WTC11 (cell line): ENCODE measurements around the gene CNGA4. TPM values are rescaled to one million over a fixed set of nuclear protein-coding genes. Genes with fewer than 3 reads are reported as not detected.

ENCODE experiments used
- ATAC-seq: fragments of 200-7000 bp; cut with Tn5 transposase; 2 replicates; pipeline ENCODE4 v1.10.0; 2021; ENCODE audit warnings: mild to moderate bottlenecking, moderate library complexity
- CTCF ChIA-PET: fragments of 300-600 bp; sonication (Branson Sonifier 250); formaldehyde crosslinking; loops from one replicate; lab custom pipeline; 2021; ENCODE audit warnings: antibody characterized with exemption; lab: Charles Lee
- POLR2A ChIA-PET: fragments of 350-600 bp; sonication (Branson Sonifier 250); formaldehyde crosslinking; loops from one replicate; lab custom pipeline; 2021; ENCODE audit warnings: antibody characterized with exemption; lab: Charles Lee
- DNase-seq: peaks from one replicate; pipeline ENCODE4 v3.0.0; 2021; ENCODE audit warnings: low spot score
- H3K27ac Mint-ChIP-seq: 2 replicates; pipeline ENCODE4 v1.8.0; 2021; ENCODE audit warnings: mixed read lengths
- H3K27me3 Mint-ChIP-seq: 2 replicates; pipeline ENCODE4 v1.8.0; 2021; ENCODE audit warnings: low read depth, mild to moderate bottlenecking, moderate library complexity, mixed read lengths
- H3K36me3 Mint-ChIP-seq: 2 replicates; pipeline ENCODE4 v1.8.0; 2021; ENCODE audit warnings: mixed read lengths
- H3K4me1 Mint-ChIP-seq: 2 replicates; pipeline ENCODE4 v1.8.0; 2022; ENCODE audit warnings: mixed read lengths
- H3K4me3 Mint-ChIP-seq: 2 replicates; pipeline ENCODE4 v1.8.0; 2021; ENCODE audit warnings: mild to moderate bottlenecking, moderate library complexity, mixed read lengths
- H3K9me3 Mint-ChIP-seq: 2 replicates; pipeline ENCODE4 v1.8.0; 2021; ENCODE audit warnings: mixed read lengths
- EMX1 ChIP-seq: fragments of 250-450 bp; sonication (Bioruptor Pico); IDR thresholded peaks from 2 replicates; pipeline ENCODE4 v1.8.0; 2021; ENCODE audit warnings: mild to moderate bottlenecking
- ETV6 ChIP-seq: sonication (generic); formaldehyde crosslinking; IDR thresholded peaks from 2 replicates; pipeline ENCODE4 v1.8.1; 2022; ENCODE audit warnings: mild to moderate bottlenecking, missing genetic modification reagents
- GABPB1 ChIP-seq: sonication (generic); formaldehyde crosslinking; IDR thresholded peaks from 2 replicates; pipeline ENCODE4 v1.8.1; 2023; ENCODE audit warnings: mild to moderate bottlenecking, missing genetic modification reagents
- GRHL2 ChIP-seq: fragments of 250-450 bp; sonication (Bioruptor Pico); IDR thresholded peaks from 2 replicates; pipeline ENCODE4 v1.8.0; 2022; ENCODE audit warnings: mild to moderate bottlenecking, moderate library complexity; ENCODE audit not compliant: insufficient replicate concordance, severe bottlenecking
- HMGA2 ChIP-seq: fragments of 250-450 bp; sonication (Bioruptor Pico); IDR thresholded peaks from 2 replicates; pipeline ENCODE4 v1.4.0; 2021; ENCODE audit warnings: mild to moderate bottlenecking, moderate library complexity
- JAZF1 ChIP-seq: fragments of 250-450 bp; sonication (Bioruptor Pico); IDR thresholded peaks from 2 replicates; pipeline ENCODE4 v1.9.0; 2021; ENCODE audit warnings: moderate library complexity, mild to moderate bottlenecking, inconsistent platforms
- NFE2L1 ChIP-seq: sonication (generic); formaldehyde crosslinking; IDR thresholded peaks from 2 replicates; pipeline ENCODE4 v1.8.1; 2023; ENCODE audit warnings: missing genetic modification reagents
- NR3C1 ChIP-seq: sonication (generic); formaldehyde crosslinking; conservative IDR thresholded peaks from 2 replicates; pipeline ENCODE4 v1.8.1; 2023; ENCODE audit warnings: low read depth, mild to moderate bottlenecking, missing genetic modification reagents
- OVOL2 ChIP-seq: fragments of 250-450 bp; sonication (Bioruptor Pico); IDR thresholded peaks from 2 replicates; pipeline ENCODE4 v1.9.0; 2021; ENCODE audit warnings: mild to moderate bottlenecking, borderline replicate concordance
- SOX15 ChIP-seq: fragments of 250-450 bp; sonication (Bioruptor Pico); IDR thresholded peaks from 2 replicates; pipeline ENCODE4 v1.9.0; 2021; ENCODE audit warnings: mild to moderate bottlenecking
- TEAD1 ChIP-seq: sonication (generic); formaldehyde crosslinking; IDR thresholded peaks from 2 replicates; pipeline ENCODE4 v1.8.0; 2022; ENCODE audit warnings: mild to moderate bottlenecking, missing genetic modification reagents
- TEAD4 ChIP-seq: sonication (generic); formaldehyde crosslinking; IDR thresholded peaks from 2 replicates; pipeline ENCODE4 v1.8.0; 2022; ENCODE audit warnings: mild to moderate bottlenecking, missing genetic modification reagents
- ZNF121 ChIP-seq: sonication (generic); formaldehyde crosslinking; IDR thresholded peaks from 2 replicates; pipeline ENCODE4 v1.8.0; 2023; ENCODE audit warnings: missing genetic modification reagents
- ZNF219 ChIP-seq: sonication (generic); formaldehyde crosslinking; IDR thresholded peaks from 2 replicates; pipeline ENCODE4 v1.8.0; 2023; ENCODE audit warnings: missing genetic modification reagents, mild to moderate bottlenecking, borderline replicate concordance
- ZNF232 ChIP-seq: sonication (generic); formaldehyde crosslinking; IDR thresholded peaks from 2 replicates; pipeline ENCODE4 v1.8.0; 2022; ENCODE audit warnings: mild to moderate bottlenecking, missing genetic modification reagents
- ZNF317 ChIP-seq: sonication (generic); formaldehyde crosslinking; IDR thresholded peaks from 2 replicates; pipeline ENCODE4 v1.8.1; 2023; ENCODE audit warnings: low read depth, mild to moderate bottlenecking, moderate library complexity, missing genetic modification reagents, borderline replicate concordance
- total RNA-seq: library from RNA; stranded (reverse); gene quantifications from 3 replicates; pipeline ENCODE4 v1.2.3, GENCODE V29; 2021
- TF ChIP-seq, protein P1 (sequence below): sonication (generic); formaldehyde crosslinking; IDR thresholded peaks from 2 replicates; pipeline ENCODE4 v1.8.1; 2023; ENCODE audit warnings: mild to moderate bottlenecking, missing genetic modification reagents, borderline replicate concordance
- TF ChIP-seq, protein P2 (sequence below): sonication (generic); formaldehyde crosslinking; IDR thresholded peaks from 2 replicates; pipeline ENCODE4 v1.8.0; 2023; ENCODE audit warnings: missing genetic modification reagents
- TF ChIP-seq, protein P3 (sequence below): fragments of 250-450 bp; sonication (Bioruptor Pico); IDR thresholded peaks from 2 replicates; pipeline ENCODE4 v1.9.0; 2021; ENCODE audit warnings: moderate library complexity, mild to moderate bottlenecking, inconsistent platforms, borderline replicate concordance
- TF ChIP-seq, protein P4 (sequence below): sonication (generic); formaldehyde crosslinking; IDR thresholded peaks from 2 replicates; pipeline ENCODE4 v1.8.0; 2022; ENCODE audit warnings: missing genetic modification reagents
- TF ChIP-seq, protein P5 (sequence below): sonication (generic); formaldehyde crosslinking; IDR thresholded peaks from 2 replicates; pipeline ENCODE4 v1.8.1; 2022; ENCODE audit warnings: low read depth, missing genetic modification reagents, borderline replicate concordance

Gene CNGA4
- total RNA-seq, 1 experiment from 2014 or later: 0.35 TPM

DNA sequence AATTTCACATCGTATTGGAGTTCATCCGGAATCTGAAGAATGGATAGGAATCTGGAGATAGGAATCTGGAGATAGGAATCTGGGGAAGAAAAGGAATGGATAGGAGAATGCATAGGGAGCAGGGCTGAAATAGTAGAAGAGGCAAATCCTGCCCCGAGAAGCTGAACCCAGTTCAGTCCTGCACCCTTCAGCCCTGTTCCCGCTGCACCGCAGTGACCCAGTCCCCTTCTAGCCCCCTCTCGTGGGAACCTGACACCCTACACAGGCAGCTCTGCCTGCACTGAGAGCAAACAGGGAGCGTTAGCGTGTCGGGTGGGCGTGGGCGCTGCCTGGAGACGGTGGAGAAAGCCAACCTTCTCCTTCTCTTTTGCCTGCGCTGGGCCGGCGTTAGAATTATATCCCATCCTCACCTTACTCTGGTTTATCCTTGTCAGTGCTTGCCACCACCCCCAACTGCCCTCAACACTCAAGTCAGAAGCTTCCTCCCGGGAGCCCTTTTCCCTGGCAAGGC lies 19.7 kb downstream of the CNGA4 start (continued):
- TF ChIP-seq, protein P1, sequence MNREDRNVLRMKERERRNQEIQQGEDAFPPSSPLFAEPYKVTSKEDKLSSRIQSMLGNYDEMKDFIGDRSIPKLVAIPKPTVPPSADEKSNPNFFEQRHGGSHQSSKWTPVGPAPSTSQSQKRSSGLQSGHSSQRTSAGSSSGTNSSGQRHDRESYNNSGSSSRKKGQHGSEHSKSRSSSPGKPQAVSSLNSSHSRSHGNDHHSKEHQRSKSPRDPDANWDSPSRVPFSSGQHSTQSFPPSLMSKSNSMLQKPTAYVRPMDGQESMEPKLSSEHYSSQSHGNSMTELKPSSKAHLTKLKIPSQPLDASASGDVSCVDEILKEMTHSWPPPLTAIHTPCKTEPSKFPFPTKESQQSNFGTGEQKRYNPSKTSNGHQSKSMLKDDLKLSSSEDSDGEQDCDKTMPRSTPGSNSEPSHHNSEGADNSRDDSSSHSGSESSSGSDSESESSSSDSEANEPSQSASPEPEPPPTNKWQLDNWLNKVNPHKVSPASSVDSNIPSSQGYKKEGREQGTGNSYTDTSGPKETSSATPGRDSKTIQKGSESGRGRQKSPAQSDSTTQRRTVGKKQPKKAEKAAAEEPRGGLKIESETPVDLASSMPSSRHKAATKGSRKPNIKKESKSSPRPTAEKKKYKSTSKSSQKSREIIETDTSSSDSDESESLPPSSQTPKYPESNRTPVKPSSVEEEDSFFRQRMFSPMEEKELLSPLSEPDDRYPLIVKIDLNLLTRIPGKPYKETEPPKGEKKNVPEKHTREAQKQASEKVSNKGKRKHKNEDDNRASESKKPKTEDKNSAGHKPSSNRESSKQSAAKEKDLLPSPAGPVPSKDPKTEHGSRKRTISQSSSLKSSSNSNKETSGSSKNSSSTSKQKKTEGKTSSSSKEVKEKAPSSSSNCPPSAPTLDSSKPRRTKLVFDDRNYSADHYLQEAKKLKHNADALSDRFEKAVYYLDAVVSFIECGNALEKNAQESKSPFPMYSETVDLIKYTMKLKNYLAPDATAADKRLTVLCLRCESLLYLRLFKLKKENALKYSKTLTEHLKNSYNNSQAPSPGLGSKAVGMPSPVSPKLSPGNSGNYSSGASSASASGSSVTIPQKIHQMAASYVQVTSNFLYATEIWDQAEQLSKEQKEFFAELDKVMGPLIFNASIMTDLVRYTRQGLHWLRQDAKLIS: no peak
- TF ChIP-seq TEAD1 (CRISPR knock-in tag): no peak
- no peak for TF ChIP-seq NR3C1
- TF ChIP-seq ETV6 (CRISPR knock-in tag): no peak
- TF ChIP-seq, all 79 proteins: peak for 0

DNA sequence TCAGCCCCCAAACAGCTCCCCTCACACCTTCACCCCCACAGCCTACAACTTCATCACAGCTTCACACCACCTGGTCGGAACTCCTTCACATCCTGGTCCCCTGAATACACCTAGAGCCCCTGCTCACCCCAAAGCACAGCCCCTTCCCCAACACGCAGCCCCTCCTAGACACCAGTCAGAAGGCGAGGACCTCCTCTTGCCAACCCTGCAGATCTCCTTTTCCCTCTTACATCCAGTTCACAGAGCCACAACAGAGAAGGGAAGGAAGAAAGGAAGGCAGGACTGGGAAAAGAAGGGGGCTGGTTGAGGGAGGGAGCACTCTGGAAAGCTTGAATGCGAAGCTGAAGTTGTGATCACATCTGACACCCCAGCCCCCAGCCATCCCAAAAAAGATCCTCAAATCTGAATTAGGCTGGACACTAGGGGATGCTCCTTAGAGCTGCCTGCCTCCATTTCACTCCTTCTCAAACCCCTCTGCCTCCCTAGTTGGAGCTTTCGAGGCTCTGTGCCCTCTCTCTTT lies 21.4 kb downstream of the CNGA4 start:
- Mint-ChIP-seq H3K9me3 (no peaks in the 10 kb centered on the region), H3K36me3 (no peaks in the 10 kb centered on the region), H3K4me3 (no peak overlapping the region), H3K27ac (no peak overlapping the region), H3K27me3 (no peaks in the 10 kb centered on the region; the same call in 1 of the 2 replicates), H3K4me1 (no peaks in the 10 kb centered on the region)
- DNase-seq (no peak), ATAC-seq (peak; percentile 11)
- ChIA-PET POLR2A (interaction anchor here (3.0 kb wide), 1 partner anchor 60 kb away, joined by 9 read pairs; the partner anchor contains the start of gene CAVIN3), CTCF (interaction anchor here (0.6 to 5.4 kb wide), 11 partner anchors 9 to 665 kb away, joined by 3 to 85 read pairs (median 32); no protein-coding TSS in a partner anchor)
- TF ChIP-seq OVOL2 (CRISPR knock-in tag) (no peak), HMGA2 (CRISPR knock-in tag) (no peak), ZNF232 (CRISPR knock-in tag) (no peak), JAZF1 (CRISPR knock-in tag) (no peak), ZNF219 (no peak), GRHL2 (no peak), SOX15 (CRISPR knock-in tag) (no peak), TEAD4 (no peak), EMX1 (CRISPR knock-in tag) (no peak), NFE2L1 (CRISPR knock-in tag) (no peak), NR3C1 (no peak), ZNF121 (no peak), GABPB1 (CRISPR knock-in tag) (no peak), ZNF317 (CRISPR knock-in tag) (no peak), ETV6 (CRISPR knock-in tag) (no peak)
- TF ChIP-seq, protein P2, sequence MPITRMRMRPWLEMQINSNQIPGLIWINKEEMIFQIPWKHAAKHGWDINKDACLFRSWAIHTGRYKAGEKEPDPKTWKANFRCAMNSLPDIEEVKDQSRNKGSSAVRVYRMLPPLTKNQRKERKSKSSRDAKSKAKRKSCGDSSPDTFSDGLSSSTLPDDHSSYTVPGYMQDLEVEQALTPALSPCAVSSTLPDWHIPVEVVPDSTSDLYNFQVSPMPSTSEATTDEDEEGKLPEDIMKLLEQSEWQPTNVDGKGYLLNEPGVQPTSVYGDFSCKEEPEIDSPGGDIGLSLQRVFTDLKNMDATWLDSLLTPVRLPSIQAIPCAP: no peak
- TF ChIP-seq, protein P3, sequence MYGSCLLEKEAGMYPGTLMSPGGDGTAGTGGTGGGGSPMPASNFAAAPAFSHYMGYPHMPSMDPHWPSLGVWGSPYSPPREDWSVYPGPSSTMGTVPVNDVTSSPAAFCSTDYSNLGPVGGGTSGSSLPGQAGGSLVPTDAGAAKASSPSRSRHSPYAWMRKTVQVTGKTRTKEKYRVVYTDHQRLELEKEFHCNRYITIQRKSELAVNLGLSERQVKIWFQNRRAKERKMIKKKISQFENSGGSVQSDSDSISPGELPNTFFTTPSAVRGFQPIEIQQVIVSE (CRISPR knock-in tag): no peak
- TF ChIP-seq, protein P4, sequence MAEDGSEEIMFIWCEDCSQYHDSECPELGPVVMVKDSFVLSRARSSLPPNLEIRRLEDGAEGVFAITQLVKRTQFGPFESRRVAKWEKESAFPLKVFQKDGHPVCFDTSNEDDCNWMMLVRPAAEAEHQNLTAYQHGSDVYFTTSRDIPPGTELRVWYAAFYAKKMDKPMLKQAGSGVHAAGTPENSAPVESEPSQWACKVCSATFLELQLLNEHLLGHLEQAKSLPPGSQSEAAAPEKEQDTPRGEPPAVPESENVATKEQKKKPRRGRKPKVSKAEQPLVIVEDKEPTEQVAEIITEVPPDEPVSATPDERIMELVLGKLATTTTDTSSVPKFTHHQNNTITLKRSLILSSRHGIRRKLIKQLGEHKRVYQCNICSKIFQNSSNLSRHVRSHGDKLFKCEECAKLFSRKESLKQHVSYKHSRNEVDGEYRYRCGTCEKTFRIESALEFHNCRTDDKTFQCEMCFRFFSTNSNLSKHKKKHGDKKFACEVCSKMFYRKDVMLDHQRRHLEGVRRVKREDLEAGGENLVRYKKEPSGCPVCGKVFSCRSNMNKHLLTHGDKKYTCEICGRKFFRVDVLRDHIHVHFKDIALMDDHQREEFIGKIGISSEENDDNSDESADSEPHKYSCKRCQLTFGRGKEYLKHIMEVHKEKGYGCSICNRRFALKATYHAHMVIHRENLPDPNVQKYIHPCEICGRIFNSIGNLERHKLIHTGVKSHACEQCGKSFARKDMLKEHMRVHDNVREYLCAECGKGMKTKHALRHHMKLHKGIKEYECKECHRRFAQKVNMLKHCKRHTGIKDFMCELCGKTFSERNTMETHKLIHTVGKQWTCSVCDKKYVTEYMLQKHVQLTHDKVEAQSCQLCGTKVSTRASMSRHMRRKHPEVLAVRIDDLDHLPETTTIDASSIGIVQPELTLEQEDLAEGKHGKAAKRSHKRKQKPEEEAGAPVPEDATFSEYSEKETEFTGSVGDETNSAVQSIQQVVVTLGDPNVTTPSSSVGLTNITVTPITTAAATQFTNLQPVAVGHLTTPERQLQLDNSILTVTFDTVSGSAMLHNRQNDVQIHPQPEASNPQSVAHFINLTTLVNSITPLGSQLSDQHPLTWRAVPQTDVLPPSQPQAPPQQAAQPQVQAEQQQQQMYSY: no peak
- TF ChIP-seq, protein P5, sequence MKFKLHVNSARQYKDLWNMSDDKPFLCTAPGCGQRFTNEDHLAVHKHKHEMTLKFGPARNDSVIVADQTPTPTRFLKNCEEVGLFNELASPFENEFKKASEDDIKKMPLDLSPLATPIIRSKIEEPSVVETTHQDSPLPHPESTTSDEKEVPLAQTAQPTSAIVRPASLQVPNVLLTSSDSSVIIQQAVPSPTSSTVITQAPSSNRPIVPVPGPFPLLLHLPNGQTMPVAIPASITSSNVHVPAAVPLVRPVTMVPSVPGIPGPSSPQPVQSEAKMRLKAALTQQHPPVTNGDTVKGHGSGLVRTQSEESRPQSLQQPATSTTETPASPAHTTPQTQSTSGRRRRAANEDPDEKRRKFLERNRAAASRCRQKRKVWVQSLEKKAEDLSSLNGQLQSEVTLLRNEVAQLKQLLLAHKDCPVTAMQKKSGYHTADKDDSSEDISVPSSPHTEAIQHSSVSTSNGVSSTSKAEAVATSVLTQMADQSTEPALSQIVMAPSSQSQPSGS (CRISPR knock-in tag): no peak
